ENCODE results near the gene THTPA.

DNA sequence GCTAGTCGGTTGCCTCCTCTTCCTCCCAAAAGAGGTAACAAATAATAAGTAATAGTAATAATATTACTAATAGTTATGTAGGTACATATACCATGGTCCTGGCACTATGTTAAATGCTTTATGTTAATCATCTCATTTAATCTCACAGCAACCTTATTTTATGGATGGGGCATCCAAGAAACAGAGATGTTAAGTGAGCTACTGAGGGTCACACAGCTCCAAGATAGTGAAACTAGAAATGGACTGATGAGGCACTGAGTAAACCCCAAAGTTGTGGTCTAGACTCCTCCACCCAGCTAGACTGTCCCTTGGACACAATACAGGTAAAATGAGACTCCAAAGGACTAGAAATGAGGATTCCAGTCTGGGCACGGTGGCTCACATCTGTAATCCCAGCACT is 19.6 kb upstream of the THTPA start:
- TF ChIP-seq, protein P1, sequence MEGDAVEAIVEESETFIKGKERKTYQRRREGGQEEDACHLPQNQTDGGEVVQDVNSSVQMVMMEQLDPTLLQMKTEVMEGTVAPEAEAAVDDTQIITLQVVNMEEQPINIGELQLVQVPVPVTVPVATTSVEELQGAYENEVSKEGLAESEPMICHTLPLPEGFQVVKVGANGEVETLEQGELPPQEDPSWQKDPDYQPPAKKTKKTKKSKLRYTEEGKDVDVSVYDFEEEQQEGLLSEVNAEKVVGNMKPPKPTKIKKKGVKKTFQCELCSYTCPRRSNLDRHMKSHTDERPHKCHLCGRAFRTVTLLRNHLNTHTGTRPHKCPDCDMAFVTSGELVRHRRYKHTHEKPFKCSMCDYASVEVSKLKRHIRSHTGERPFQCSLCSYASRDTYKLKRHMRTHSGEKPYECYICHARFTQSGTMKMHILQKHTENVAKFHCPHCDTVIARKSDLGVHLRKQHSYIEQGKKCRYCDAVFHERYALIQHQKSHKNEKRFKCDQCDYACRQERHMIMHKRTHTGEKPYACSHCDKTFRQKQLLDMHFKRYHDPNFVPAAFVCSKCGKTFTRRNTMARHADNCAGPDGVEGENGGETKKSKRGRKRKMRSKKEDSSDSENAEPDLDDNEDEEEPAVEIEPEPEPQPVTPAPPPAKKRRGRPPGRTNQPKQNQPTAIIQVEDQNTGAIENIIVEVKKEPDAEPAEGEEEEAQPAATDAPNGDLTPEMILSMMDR (IDR thresholded peaks at IDR 0.05; ENCODE audit: low read depth, low read length) = no peak
- no peak for TF ChIP-seq POLR2A (IDR thresholded peaks at IDR 0.05; ENCODE audit: extremely low read depth, insufficient read length)
- no peak for TF ChIP-seq MYC (IDR thresholded peaks at IDR 0.05; ENCODE audit: low read depth, low read length)
- TF ChIP-seq, protein P2, sequence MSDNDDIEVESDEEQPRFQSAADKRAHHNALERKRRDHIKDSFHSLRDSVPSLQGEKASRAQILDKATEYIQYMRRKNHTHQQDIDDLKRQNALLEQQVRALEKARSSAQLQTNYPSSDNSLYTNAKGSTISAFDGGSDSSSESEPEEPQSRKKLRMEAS (IDR thresholded peaks at IDR 0.05; ENCODE audit: low read depth, low read length) = no peak

Data from NB4 (cell line).